Spinal cord (tissue), 10 donors: ENCODE data around the gene TBC1D14. TPM values are rescaled to one million over a fixed set of nuclear protein-coding genes. Genes with fewer than 3 reads are reported as not detected.

Experiments used
- DNase-seq, 6 donors: peaks; one replicate each; pipeline versions ENCODE4 v3.0.0 to v3.0.0-alpha.2; 2013 to 2015; ENCODE audit warnings: low spot score in 6 of 6, low read depth in 4 of 6
- H3K27ac ChIP-seq: one replicate; pipeline ENCODE4 v1.5.1; 2013; ENCODE audit warnings: low read depth, low read length, control low read depth
- H3K27me3 ChIP-seq: one replicate; pipeline ENCODE4 v1.6.1; 2013; ENCODE audit warnings: low read length; ENCODE audit not compliant: control insufficient read depth, insufficient read depth
- H3K36me3 ChIP-seq: one replicate; pipeline ENCODE4 v1.6.1; 2013; ENCODE audit warnings: low read length; ENCODE audit not compliant: control insufficient read depth, insufficient read depth
- H3K4me1 ChIP-seq: one replicate; pipeline ENCODE4 v1.6.1; 2013; ENCODE audit warnings: low read length; ENCODE audit not compliant: control insufficient read depth, insufficient read depth
- H3K4me3 ChIP-seq: one replicate; pipeline ENCODE4 v1.5.1; 2013; ENCODE audit warnings: low read depth, low read length, control low read depth
- H3K9me3 ChIP-seq: one replicate; pipeline ENCODE4 v1.6.1; 2013; ENCODE audit warnings: low read length; ENCODE audit not compliant: control insufficient read depth, insufficient read depth
- WGBS: methylation state at CpG from one replicate; pipeline ENCODE4 v1.1.5; 2013; ENCODE audit warnings: missing lambda C conversion rate; ENCODE audit not compliant: insufficient coverage; 5-methylcytosine and 5-hydroxymethylcytosine counted together
- polyA plus RNA-seq, 2 donors: library from polyadenylated mRNA; unstranded; fragments of 120-200 nt; gene quantifications; one replicate each; pipeline ENCODE4 v1.2.1, GENCODE V29; 2013; ENCODE audit not compliant: insufficient read length in 2 of 2
- total RNA-seq, 2 donors: library from RNA; depleted of rRNA in 1 of 2; stranded (reverse); fragments of 120-200 nt in 1 of 2; fragments of >200 nt in 1 of 2; gene quantifications; one replicate each; pipeline versions ENCODE4 v1.2.3 to v1.2.4, GENCODE V29; 2013 to 2014
- donor health status: healthy.

TBC1D14 gene
- total and polyA plus RNA-seq, 4 donors = 73.7 to 104 (median 102) TPM

DNA sequence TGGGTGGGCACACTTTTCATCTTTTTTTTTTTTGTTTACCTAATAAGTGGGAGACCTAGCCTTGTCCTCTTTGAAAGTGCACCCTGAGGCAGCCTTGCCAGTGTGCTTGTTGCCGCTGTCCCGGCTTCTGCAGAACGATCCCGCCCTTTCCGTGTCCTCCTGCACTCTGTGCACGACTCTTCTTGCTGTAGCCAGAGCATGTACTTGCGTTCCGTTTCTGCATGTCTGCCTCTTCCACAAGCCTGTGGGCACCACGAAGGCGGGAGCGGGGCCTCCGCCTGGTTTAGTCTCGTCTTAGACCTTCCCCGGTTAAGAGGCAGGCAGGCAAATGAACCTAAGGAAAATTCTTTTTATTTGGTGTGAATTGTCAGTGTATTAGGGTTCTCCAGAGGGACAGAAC, 32.6 kb upstream of the TBC1D14 start:
- Histone ChIP-seq H3K36me3 (peaks cover 57% of the 10 kb centered on the region), H3K27me3 (no peaks in the 10 kb centered on the region), H3K4me3 (no peak overlapping the region), H3K4me1 (peaks cover 22% of the 10 kb centered on the region), H3K27ac (no peak overlapping the region), H3K9me3 (no peaks in the 10 kb centered on the region)
- WGBS = 93% methylated on average over 8 of the region's 14 CpGs
- DNase-seq = no peak

GRCh38 chr4:6878451-6879059, 31.1 kb upstream of the TBC1D14 start:
- Histone ChIP-seq H3K4me3 (no peak overlapping the region), H3K27me3 (no peaks in the 10 kb centered on the region), H3K36me3 (peaks cover 53% of the 10 kb centered on the region), H3K27ac (no peak overlapping the region), H3K9me3 (no peaks in the 10 kb centered on the region), H3K4me1 (peaks cover 22% of the 10 kb centered on the region)
- 86% methylated on average over 10 of the region's 11 CpGs for whole genome bisulfite sequencing
- no peak for DNase-seq

GRCh38 chr4:6880691-6881090, 28.9 kb upstream of the TBC1D14 start:
- Histone ChIP-seq H3K27ac (no peak overlapping the region), H3K27me3 (no peaks in the 10 kb centered on the region), H3K36me3 (peaks cover 36% of the 10 kb centered on the region), H3K4me1 (peaks cover 3% of the 10 kb centered on the region), H3K4me3 (no peak overlapping the region), H3K9me3 (no peaks in the 10 kb centered on the region)
- no peak for DNase-seq
- no CpG with 5 or more reads among the region's 7 CpGs for WGBS

DNA sequence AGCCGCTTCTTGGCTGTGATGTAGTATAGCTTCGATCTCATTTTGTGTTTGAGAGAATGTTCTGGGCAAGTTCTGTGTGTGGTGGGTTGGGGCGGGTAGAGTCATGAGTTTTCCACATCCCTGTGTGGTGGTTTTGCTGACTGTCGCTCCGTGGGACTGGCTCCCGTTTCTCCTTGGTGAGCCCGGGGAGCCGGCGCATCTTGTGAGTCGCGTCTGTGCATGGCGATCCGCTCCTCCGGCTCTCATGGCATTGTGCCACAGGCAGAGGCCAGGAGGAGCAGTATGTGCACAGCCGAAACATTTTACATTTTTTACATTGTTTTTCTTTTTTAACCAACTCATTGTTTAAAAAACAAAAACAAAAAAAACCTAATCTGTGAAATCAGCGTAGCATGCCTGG, 27.7 kb upstream of the TBC1D14 start:
- H3K4me3 ChIP-seq = no peak overlapping the region
- H3K9me3 ChIP-seq = no peaks in the 10 kb centered on the region
- 82% methylated on average over 13 of the region's 16 CpGs for WGBS
- peaks cover 11% of the 10 kb centered on the region for H3K4me1 ChIP-seq
- DNase-seq = no peak
- no peaks in the 10 kb centered on the region for H3K27me3 ChIP-seq
- H3K27ac ChIP-seq = no peak overlapping the region
- peaks cover 27% of the 10 kb centered on the region for H3K36me3 ChIP-seq

DNA sequence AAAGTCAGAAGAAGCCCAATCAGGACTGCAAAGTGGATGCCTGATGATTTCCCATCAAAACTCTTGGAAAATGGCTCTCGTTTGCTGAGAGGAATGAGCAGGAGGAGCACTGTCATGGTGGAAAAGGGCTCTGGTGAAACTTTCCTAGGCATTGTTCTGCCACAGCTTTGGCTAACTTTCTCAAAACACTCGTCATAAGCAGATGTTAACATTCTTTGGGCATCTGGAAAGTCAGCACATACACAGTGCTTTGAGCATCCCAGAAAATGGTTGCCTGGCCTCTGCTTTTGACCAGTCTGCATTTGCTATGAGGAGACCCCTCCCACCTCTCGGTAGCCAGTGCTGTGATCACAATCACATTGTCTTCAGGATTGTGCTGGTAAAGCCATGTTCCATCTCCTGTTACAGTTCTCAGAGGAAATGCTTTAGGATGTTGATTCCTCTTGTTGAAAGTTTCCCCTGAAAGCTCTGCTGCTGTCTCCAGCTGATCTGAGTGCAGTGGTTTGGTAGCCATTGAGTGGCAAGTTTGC, 25.2 kb upstream of the TBC1D14 start:
- Histone ChIP-seq H3K27ac (no peak overlapping the region), H3K36me3 (peaks cover 19% of the 10 kb centered on the region), H3K4me1 (peaks cover 27% of the 10 kb centered on the region), H3K4me3 (no peak overlapping the region), H3K27me3 (no peaks in the 10 kb centered on the region), H3K9me3 (no peaks in the 10 kb centered on the region)
- WGBS = 94% methylated on average over 2 of the region's 3 CpGs
- DNase-seq = no peak

DNA sequence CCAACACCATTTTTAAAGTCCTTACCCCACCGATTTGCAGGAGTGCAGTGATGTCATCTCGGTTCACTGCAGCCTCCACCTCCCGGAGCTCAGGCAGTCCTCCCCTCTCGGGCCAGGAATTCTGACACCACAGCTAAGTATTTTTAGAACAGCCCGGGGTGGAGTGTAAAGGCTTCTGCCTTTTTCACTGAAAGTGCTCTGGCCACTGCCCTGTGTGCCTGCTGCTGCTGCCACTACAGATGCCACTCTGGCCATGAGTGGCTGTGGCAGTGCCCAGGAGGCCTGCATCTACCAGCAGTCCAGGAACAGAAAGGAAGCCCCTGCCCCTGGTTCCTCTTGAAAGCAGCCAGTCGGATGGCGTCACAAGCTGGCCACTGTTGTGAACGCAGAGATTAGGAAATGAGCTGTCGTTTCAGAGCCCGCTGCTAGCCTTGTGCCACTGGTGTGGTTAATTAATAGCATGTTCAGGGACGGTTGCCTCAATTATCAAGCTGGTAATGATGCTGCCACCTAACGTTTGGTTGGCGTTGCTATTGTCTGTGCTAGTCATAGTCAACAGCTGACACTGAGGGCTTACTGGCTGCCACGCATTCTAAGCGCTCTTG, 23.6 kb upstream of the TBC1D14 start:
- H3K27me3 ChIP-seq = no peaks in the 10 kb centered on the region
- H3K4me1 ChIP-seq = peaks cover 27% of the 10 kb centered on the region
- peaks cover 15% of the 10 kb centered on the region for H3K36me3 ChIP-seq
- no peaks in the 10 kb centered on the region for H3K9me3 ChIP-seq
- DNase-seq = peak in 4 of 6 donors; percentile 32 to 88 (median 62)
- H3K4me3 ChIP-seq = no peak overlapping the region
- H3K27ac ChIP-seq = peak overlapping the region; percentile 6
- WGBS = 29% methylated on average over 13 of the region's 15 CpGs

DNA sequence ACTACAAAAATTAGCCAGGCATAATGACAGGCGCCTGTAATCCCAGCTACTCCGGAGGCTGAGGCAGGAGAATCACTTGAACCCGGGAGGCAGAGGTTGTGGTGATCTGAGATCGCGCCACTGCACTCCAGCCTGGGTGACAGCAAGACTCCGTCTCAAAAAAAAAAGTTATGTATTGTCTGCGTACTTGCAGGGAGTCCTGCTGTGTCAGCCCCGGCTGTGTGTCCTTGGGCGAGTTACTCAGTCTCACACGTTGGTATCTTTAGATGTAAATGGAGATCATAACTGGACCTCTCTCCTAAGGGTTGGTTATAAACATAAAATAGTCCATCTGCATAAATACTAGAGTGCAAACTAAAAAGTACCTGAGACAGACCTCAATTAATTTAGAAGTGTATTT, 22.7 kb upstream of the TBC1D14 start:
- Histone ChIP-seq H3K36me3 (peaks cover 12% of the 10 kb centered on the region), H3K4me1 (peaks cover 28% of the 10 kb centered on the region), H3K9me3 (no peaks in the 10 kb centered on the region), H3K27ac (no peak overlapping the region), H3K4me3 (no peak overlapping the region), H3K27me3 (no peaks in the 10 kb centered on the region)
- 91% methylated on average over 5 of the region's 10 CpGs for WGBS
- DNase-seq = no peak

DNA sequence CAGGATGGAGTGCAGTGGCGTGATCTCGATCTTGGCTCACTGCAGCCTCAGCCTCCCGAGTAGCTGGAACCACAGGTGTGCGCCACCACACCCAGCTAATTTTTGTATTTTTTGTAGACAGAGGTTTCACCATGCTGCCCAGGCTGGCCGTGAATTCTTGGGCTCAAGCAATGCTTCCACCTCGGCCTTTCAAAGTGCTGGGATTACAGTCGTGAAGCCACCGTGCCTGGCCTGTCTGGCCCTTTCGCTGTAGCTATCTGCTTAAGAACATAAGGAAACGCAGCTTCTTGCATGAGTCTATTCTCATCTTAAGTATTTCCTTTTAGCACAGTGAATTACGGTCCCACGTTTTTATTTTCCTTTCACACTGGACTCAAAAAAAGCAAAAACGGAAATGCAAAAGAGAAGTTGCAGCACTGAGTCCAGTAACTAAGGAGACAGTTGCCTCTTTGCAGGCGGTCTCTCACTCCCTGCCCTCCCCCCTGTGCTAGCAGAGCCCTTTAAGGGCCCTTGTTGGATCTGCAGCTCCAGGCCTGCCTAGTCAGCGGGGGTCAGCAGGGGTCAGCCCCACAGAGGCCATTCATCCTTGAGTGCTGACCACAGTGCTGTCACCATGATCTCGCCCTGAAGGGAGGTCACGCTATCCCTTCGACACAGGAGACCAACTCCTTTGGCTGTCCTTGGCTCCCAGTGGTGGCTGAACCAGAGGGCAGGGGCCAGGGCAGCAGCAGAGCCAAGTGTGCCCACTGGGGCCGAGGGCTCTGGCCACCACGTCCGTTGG, 21.8 kb upstream of the TBC1D14 start:
- Histone ChIP-seq H3K27me3 (no peaks in the 10 kb centered on the region), H3K36me3 (peaks cover 6% of the 10 kb centered on the region), H3K9me3 (no peaks in the 10 kb centered on the region), H3K4me3 (no peak overlapping the region), H3K27ac (peak overlapping the region; percentile 59), H3K4me1 (peaks cover 37% of the 10 kb centered on the region)
- DNase-seq = peak in 1 of 6 donors; percentile 35
- WGBS = 64% methylated on average over 19 of the region's 21 CpGs

DNA sequence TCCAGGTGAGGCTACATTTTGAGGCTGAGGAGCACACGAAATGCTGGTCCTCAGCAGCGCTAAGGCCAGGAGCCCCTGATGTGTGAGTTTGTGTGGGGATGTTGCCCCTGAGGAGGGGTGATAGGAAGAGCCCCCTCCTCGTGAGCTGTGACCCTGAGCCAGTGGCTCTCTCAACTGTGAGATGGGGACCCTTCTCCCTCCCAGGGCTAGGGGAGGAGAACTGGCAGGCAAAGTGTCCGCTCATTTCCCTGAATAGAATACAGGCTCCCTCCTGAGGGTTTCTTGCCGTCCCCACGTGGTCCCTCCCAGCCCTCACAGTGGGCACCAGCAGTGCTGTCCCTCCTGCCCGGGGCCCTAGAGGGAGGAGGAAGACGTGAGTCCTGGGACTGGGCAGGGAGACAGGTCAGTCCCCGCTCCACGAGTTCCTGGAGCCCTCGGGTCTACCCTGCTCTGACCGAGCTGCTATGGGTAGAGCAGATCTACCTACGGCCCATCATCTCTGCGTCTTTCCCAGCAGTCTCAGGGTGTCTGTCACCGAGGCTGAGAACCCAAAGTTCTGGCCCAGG, 21.0 kb upstream of the TBC1D14 start:
- Histone ChIP-seq H3K9me3 (no peaks in the 10 kb centered on the region), H3K36me3 (peaks cover 6% of the 10 kb centered on the region), H3K27ac (no peak overlapping the region), H3K27me3 (no peaks in the 10 kb centered on the region), H3K4me1 (peaks cover 45% of the 10 kb centered on the region), H3K4me3 (no peak overlapping the region)
- no peak for DNase-seq
- 78% methylated on average over 12 of the region's 15 CpGs for WGBS
